Neural cell (in vitro differentiated cells): ENCODE results near the gene PGAP1. TPM values are rescaled to one million over a fixed set of nuclear protein-coding genes. Genes with fewer than 3 reads are reported as not detected.
A peak's percentile ranks its signal among the peaks of the same experiment; 100 is the strongest.

Source experiments
- H2AFZ ChIP-seq: fragments of 200-600, 300-800 bp; sonication (generic), shearing (Covaris generic); 2 replicates; pipeline ENCODE4 v1.6.0; 2014; ENCODE audit warnings: low read depth, mild to moderate bottlenecking, antibody characterized with exemption, low read length, moderate library complexity
- H3F3A ChIP-seq: fragments of 200-600 bp; shearing (Covaris generic); 2 replicates; pipeline ENCODE4 v1.6.1; 2016; ENCODE audit warnings: mild to moderate bottlenecking, moderate library complexity, mixed read lengths, antibody characterized with exemption, low read length; ENCODE audit not compliant: insufficient read depth, poor library complexity, severe bottlenecking
- H3K27ac ChIP-seq: fragments of 200-600, 300-800 bp; sonication (generic), shearing (Covaris generic); 2 replicates; pipeline ENCODE4 v1.5.1; 2014; ENCODE audit warnings: mild to moderate bottlenecking, low read length, moderate library complexity
- H3K27me3 ChIP-seq: fragments of 300-800, 200-600 bp; sonication (generic), shearing (Covaris generic); 2 replicates; pipeline ENCODE4 v1.6.0; 2014; ENCODE audit warnings: mild to moderate bottlenecking, low read depth, low read length, moderate library complexity; ENCODE audit not compliant: insufficient read depth
- H3K36me3 ChIP-seq: fragments of 300-800, 200-600 bp; sonication (generic), shearing (Covaris generic); 2 replicates; pipeline ENCODE4 v1.5.1; 2014; ENCODE audit warnings: mild to moderate bottlenecking, antibody characterized with exemption, low read length, moderate library complexity; ENCODE audit not compliant: insufficient read depth
- H3K4me2 ChIP-seq: fragments of 300-800, 200-600 bp; sonication (generic), shearing (Covaris generic); 2 replicates; pipeline ENCODE4 v1.6.0; 2014; ENCODE audit warnings: mild to moderate bottlenecking, low read length
- H3K4me3 ChIP-seq: fragments of 300-800, 200-600 bp; sonication (generic), shearing (Covaris generic); 2 replicates; pipeline ENCODE4 v1.5.1; 2014; ENCODE audit warnings: mild to moderate bottlenecking, low read length, moderate library complexity
- H3K79me2 ChIP-seq: fragments of 200-600 bp; shearing (Covaris generic); replicated peaks from 2 replicates; pipeline ENCODE4 v1.6.0; 2014; ENCODE audit warnings: mild to moderate bottlenecking, low read length, moderate library complexity; ENCODE audit not compliant: insufficient read depth
- H3K9ac ChIP-seq: fragments of 300-800, 200-600 bp; sonication (generic), shearing (Covaris generic); 2 replicates; pipeline ENCODE4 v1.6.1; 2016; ENCODE audit warnings: mild to moderate bottlenecking, low read length, mixed read lengths
- H3K9me2 ChIP-seq: fragments of 200-600 bp; shearing (Covaris generic); 2 replicates; pipeline ENCODE4 v1.6.1; 2016; ENCODE audit warnings: mild to moderate bottlenecking, low read length, mixed read lengths; ENCODE audit not compliant: insufficient read depth
- H3K9me3 ChIP-seq: fragments of 200-600, 300-800 bp; sonication (generic), shearing (Covaris generic); 2 replicates; pipeline ENCODE4 v1.6.1; 2016; ENCODE audit warnings: mild to moderate bottlenecking, mixed run types, low read length, moderate library complexity, mixed read lengths
- H4K20me1 ChIP-seq: fragments of 200-600 bp; shearing (Covaris generic); 2 replicates; pipeline ENCODE4 v1.6.1; 2016; ENCODE audit warnings: mild to moderate bottlenecking, mixed run types; ENCODE audit not compliant: insufficient read depth
- CTCF ChIP-seq: fragments of 450-650 bp; IDR thresholded peaks from 2 replicates; pipeline ENCODE4 v1.5.1; 2014; ENCODE audit warnings: antibody characterized with exemption, mild to moderate bottlenecking, moderate library complexity; ENCODE audit not compliant: poor library complexity, severe bottlenecking
- EP300 ChIP-seq: fragments of 450-650 bp; conservative IDR thresholded peaks from 2 replicates; pipeline ENCODE4 v1.6.1; 2014; ENCODE audit warnings: antibody characterized with exemption, mild to moderate bottlenecking, moderate library complexity; ENCODE audit not compliant: poor library complexity, severe bottlenecking
- EZH2 ChIP-seq: fragments of 200-600, 300-800 bp; shearing (Covaris generic), sonication (generic); IDR thresholded peaks from 2 replicates; pipeline ENCODE4 v1.6.1; 2014; ENCODE audit warnings: antibody characterized with exemption, low read length, borderline replicate concordance, mild to moderate bottlenecking; ENCODE audit not compliant: insufficient read depth, poor library complexity, severe bottlenecking
- MXI1 ChIP-seq: fragments of 450-650 bp; conservative IDR thresholded peaks from 2 replicates; pipeline ENCODE4 v1.6.1; 2014; ENCODE audit warnings: antibody characterized with exemption, mild to moderate bottlenecking; ENCODE audit not compliant: poor library complexity, severe bottlenecking
- POLR2AphosphoS5 ChIP-seq: IDR thresholded peaks from 2 replicates; pipeline ENCODE4 v1.6.1; 2012
- RAD21 ChIP-seq: fragments of 450-650 bp; conservative IDR thresholded peaks from 2 replicates; pipeline ENCODE4 v1.6.1; 2014; ENCODE audit warnings: antibody characterized with exemption, mild to moderate bottlenecking, moderate library complexity
- SMC3 ChIP-seq: fragments of 450-650 bp; conservative IDR thresholded peaks from 2 replicates; pipeline ENCODE4 v1.6.1; 2014; ENCODE audit warnings: antibody characterized with exemption, mild to moderate bottlenecking, moderate library complexity; ENCODE audit not compliant: poor library complexity
- TAF1 ChIP-seq: IDR thresholded peaks from 2 replicates; pipeline ENCODE4 v1.6.1; 2012; ENCODE audit warnings: low read depth
- polyA plus RNA-seq: library from polyadenylated mRNA; depleted of rRNA; stranded (reverse); fragments of >200 nt; gene quantifications from 2 replicates; pipeline ENCODE4 v1.2.3, GENCODE V29; 2014
- TF ChIP-seq, protein P1 (sequence below): IDR thresholded peaks from 2 replicates; pipeline ENCODE4 v1.6.1; 2012; ENCODE audit warnings: borderline replicate concordance

Gene PGAP1
- polyA plus RNA-seq, 1 donor from 2014 or later, result 63.3 TPM

- no peak overlapping the region for H3K27ac ChIP-seq
- TF ChIP-seq EZH2 (no peak), RAD21 (no peak), SMC3 (peak; percentile 36), POLR2AphosphoS5 (no peak), MXI1 (no peak), CTCF (peak; percentile 35), EP300 (no peak)
- TF ChIP-seq, protein P1, sequence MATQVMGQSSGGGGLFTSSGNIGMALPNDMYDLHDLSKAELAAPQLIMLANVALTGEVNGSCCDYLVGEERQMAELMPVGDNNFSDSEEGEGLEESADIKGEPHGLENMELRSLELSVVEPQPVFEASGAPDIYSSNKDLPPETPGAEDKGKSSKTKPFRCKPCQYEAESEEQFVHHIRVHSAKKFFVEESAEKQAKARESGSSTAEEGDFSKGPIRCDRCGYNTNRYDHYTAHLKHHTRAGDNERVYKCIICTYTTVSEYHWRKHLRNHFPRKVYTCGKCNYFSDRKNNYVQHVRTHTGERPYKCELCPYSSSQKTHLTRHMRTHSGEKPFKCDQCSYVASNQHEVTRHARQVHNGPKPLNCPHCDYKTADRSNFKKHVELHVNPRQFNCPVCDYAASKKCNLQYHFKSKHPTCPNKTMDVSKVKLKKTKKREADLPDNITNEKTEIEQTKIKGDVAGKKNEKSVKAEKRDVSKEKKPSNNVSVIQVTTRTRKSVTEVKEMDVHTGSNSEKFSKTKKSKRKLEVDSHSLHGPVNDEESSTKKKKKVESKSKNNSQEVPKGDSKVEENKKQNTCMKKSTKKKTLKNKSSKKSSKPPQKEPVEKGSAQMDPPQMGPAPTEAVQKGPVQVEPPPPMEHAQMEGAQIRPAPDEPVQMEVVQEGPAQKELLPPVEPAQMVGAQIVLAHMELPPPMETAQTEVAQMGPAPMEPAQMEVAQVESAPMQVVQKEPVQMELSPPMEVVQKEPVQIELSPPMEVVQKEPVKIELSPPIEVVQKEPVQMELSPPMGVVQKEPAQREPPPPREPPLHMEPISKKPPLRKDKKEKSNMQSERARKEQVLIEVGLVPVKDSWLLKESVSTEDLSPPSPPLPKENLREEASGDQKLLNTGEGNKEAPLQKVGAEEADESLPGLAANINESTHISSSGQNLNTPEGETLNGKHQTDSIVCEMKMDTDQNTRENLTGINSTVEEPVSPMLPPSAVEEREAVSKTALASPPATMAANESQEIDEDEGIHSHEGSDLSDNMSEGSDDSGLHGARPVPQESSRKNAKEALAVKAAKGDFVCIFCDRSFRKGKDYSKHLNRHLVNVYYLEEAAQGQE, result no peak
- no peak overlapping the region for H3K4me3 ChIP-seq
- no peaks in the 10 kb centered on the region for H3K9me2 ChIP-seq
- no peak overlapping the region for H3K4me2 ChIP-seq
- H3K27me3 ChIP-seq, result no peaks in the 10 kb centered on the region
- no peaks in the 10 kb centered on the region for H3K79me2 ChIP-seq
- no peak overlapping the region for H3K9ac ChIP-seq
- no peaks in the 10 kb centered on the region for H3K9me3 ChIP-seq
- no peaks in the 10 kb centered on the region for H3K36me3 ChIP-seq
- H3F3A ChIP-seq, result peaks cover 7% of the 10 kb centered on the region
- H2AFZ ChIP-seq, result no peak overlapping the region
- no peaks in the 10 kb centered on the region for H4K20me1 ChIP-seq
Measured at GRCh38 chr2:196849895-196850294, 76.6 kb downstream of the PGAP1 start.

- H3K27me3 ChIP-seq, result no peaks in the 10 kb centered on the region
- no peaks in the 10 kb centered on the region for H3K79me2 ChIP-seq
- no peak overlapping the region for H3K27ac ChIP-seq
- no peak overlapping the region for H3K4me2 ChIP-seq
- no peak overlapping the region for H3K9ac ChIP-seq
- H3K9me3 ChIP-seq, result no peaks in the 10 kb centered on the region
- no peaks in the 10 kb centered on the region for H3K9me2 ChIP-seq
- H2AFZ ChIP-seq, result no peak overlapping the region
- H3K4me3 ChIP-seq, result no peak overlapping the region
- no peaks in the 10 kb centered on the region for H4K20me1 ChIP-seq
- peaks cover 4% of the 10 kb centered on the region for H3K36me3 ChIP-seq
- H3F3A ChIP-seq, result peaks cover 4% of the 10 kb centered on the region
- no peak for TF ChIP-seq POLR2AphosphoS5
- TF ChIP-seq CTCF, result no peak
- TF ChIP-seq EZH2, result no peak
- no peak for TF ChIP-seq TAF1
- no peak for TF ChIP-seq EP300
- TF ChIP-seq SMC3, result no peak
- TF ChIP-seq MXI1, result no peak
- TF ChIP-seq, protein P1, result no peak
- no peak for TF ChIP-seq RAD21
Measured at GRCh38 chr2:196846295-196846694, 80.2 kb downstream of the PGAP1 start.
